ENCODE data around the gene CNTN4.

Gene CNTN4

GRCh38 chr3:2211568-2211967 lies 112.9 kb downstream of the CNTN4 start:
- TF ChIP-seq, protein P1, sequence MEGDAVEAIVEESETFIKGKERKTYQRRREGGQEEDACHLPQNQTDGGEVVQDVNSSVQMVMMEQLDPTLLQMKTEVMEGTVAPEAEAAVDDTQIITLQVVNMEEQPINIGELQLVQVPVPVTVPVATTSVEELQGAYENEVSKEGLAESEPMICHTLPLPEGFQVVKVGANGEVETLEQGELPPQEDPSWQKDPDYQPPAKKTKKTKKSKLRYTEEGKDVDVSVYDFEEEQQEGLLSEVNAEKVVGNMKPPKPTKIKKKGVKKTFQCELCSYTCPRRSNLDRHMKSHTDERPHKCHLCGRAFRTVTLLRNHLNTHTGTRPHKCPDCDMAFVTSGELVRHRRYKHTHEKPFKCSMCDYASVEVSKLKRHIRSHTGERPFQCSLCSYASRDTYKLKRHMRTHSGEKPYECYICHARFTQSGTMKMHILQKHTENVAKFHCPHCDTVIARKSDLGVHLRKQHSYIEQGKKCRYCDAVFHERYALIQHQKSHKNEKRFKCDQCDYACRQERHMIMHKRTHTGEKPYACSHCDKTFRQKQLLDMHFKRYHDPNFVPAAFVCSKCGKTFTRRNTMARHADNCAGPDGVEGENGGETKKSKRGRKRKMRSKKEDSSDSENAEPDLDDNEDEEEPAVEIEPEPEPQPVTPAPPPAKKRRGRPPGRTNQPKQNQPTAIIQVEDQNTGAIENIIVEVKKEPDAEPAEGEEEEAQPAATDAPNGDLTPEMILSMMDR (IDR thresholded peaks at IDR 0.05; ENCODE audit: insufficient read depth, low read length, poor library complexity, severe bottlenecking), result no peak
- no peak for DNase-seq (ENCODE audit: extremely low read depth, insufficient read length)
- no peak overlapping the region for H3K4me3 ChIP-seq (replicated peaks; ENCODE audit: low read depth, low read length)
- no peaks in the 10 kb centered on the region for H3K36me3 ChIP-seq (ENCODE audit: control insufficient read depth, insufficient read depth, low read length)
- H3K27me3 ChIP-seq (replicated peaks; ENCODE audit: control insufficient read depth, insufficient read depth, low read length), result no peaks in the 10 kb centered on the region

DNA sequence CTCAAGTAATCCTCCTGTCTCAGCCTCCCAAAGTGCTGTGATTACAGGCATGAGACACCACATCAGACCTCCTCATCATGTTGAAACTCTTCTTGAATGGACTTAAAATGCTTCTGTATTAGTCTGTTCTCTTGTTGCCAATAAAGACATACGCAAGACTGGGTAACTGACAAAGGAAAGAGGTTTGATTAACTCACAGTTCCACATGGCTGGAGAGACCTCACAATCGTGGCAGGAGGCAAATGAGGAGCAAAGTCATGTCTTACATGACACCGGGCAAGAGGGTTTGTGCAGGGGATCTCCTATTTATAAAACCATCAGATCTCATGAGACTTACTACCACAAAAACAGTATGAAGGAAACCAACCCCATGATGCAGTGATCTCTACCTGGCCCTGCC lies 113.5 kb downstream of the CNTN4 start:
- Histone ChIP-seq H3K27me3 (replicated peaks; ENCODE audit: control insufficient read depth, insufficient read depth, low read length) (no peaks in the 10 kb centered on the region), H3K4me3 (replicated peaks; ENCODE audit: low read depth, low read length) (no peak overlapping the region), H3K36me3 (ENCODE audit: control insufficient read depth, insufficient read depth, low read length) (no peaks in the 10 kb centered on the region)
- no peak for DNase-seq (ENCODE audit: extremely low read depth, insufficient read length)
- TF ChIP-seq, protein P1 (IDR thresholded peaks at IDR 0.05; ENCODE audit: insufficient read depth, low read length, poor library complexity, severe bottlenecking), result no peak

- H3K36me3 ChIP-seq (ENCODE audit: control insufficient read depth, insufficient read depth, low read length), result no peaks in the 10 kb centered on the region
- no peak overlapping the region for H3K4me3 ChIP-seq (replicated peaks; ENCODE audit: low read depth, low read length)
- H3K27me3 ChIP-seq (replicated peaks; ENCODE audit: control insufficient read depth, insufficient read depth, low read length), result no peaks in the 10 kb centered on the region
- DNase-seq (ENCODE audit: extremely low read depth, insufficient read length), result no peak
- TF ChIP-seq, protein P1 (IDR thresholded peaks at IDR 0.05; ENCODE audit: insufficient read depth, low read length, poor library complexity, severe bottlenecking), result no peak
These were observed 119.7 kb downstream of the CNTN4 start for GRCh38 chr3:2218375-2218774.

GRCh38 chr3:2218816-2219215 lies 120.2 kb downstream of the CNTN4 start:
- H3K4me3 ChIP-seq (replicated peaks; ENCODE audit: low read depth, low read length), result no peak overlapping the region

GRCh38 chr3:2236203-2236602 lies 137.5 kb downstream of the CNTN4 start:
- DNase-seq (ENCODE audit: extremely low read depth, insufficient read length), result no peak
- Histone ChIP-seq H3K36me3 (ENCODE audit: control insufficient read depth, insufficient read depth, low read length) (no peaks in the 10 kb centered on the region), H3K27me3 (replicated peaks; ENCODE audit: control insufficient read depth, insufficient read depth, low read length) (no peaks in the 10 kb centered on the region), H3K4me3 (replicated peaks; ENCODE audit: low read depth, low read length) (no peak overlapping the region)
- TF ChIP-seq, protein P1 (IDR thresholded peaks at IDR 0.05; ENCODE audit: insufficient read depth, low read length, poor library complexity, severe bottlenecking), result no peak

More at GRCh38 chr3:2218816-2219215, 120.2 kb downstream of the CNTN4 start:
- DNase-seq (ENCODE audit: extremely low read depth, insufficient read length), result no peak
- no peaks in the 10 kb centered on the region for H3K36me3 ChIP-seq (ENCODE audit: control insufficient read depth, insufficient read depth, low read length)
- TF ChIP-seq, protein P1 (IDR thresholded peaks at IDR 0.05; ENCODE audit: insufficient read depth, low read length, poor library complexity, severe bottlenecking), result no peak
- H3K27me3 ChIP-seq (replicated peaks; ENCODE audit: control insufficient read depth, insufficient read depth, low read length), result no peaks in the 10 kb centered on the region

- DNase-seq (ENCODE audit: extremely low read depth, insufficient read length), result no peak
- H3K4me3 ChIP-seq (replicated peaks; ENCODE audit: low read depth, low read length), result no peak overlapping the region
- H3K36me3 ChIP-seq (ENCODE audit: control insufficient read depth, insufficient read depth, low read length), result no peaks in the 10 kb centered on the region
- TF ChIP-seq, protein P1 (IDR thresholded peaks at IDR 0.05; ENCODE audit: insufficient read depth, low read length, poor library complexity, severe bottlenecking), result no peak
- H3K27me3 ChIP-seq (replicated peaks; ENCODE audit: control insufficient read depth, insufficient read depth, low read length), result no peaks in the 10 kb centered on the region
These were observed 145.5 kb downstream of the CNTN4 start for GRCh38 chr3:2244137-2244536.

Data from GM06990 (cell line).